ENCODE results near the gene DERL2.

DNA sequence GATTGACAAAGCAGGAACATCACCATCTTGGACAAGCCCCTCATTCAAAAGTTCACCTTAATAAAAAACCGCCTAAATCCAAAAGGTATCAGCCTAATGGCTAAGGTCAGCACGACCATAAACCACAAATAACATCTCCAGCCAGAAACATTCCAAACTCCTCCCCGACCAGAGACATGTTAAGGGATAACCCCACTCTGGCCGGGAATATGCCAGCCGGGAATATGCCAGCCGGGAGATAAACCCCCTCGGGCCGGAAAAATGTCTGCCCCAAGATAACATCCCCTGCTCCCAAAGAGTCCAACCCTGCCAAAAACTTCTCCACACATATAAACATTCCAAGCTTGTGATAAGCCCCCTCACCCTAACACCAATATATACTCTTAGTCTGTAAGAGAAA, 18.6 kb downstream of the DERL2 start:
- TF ChIP-seq, protein P1, sequence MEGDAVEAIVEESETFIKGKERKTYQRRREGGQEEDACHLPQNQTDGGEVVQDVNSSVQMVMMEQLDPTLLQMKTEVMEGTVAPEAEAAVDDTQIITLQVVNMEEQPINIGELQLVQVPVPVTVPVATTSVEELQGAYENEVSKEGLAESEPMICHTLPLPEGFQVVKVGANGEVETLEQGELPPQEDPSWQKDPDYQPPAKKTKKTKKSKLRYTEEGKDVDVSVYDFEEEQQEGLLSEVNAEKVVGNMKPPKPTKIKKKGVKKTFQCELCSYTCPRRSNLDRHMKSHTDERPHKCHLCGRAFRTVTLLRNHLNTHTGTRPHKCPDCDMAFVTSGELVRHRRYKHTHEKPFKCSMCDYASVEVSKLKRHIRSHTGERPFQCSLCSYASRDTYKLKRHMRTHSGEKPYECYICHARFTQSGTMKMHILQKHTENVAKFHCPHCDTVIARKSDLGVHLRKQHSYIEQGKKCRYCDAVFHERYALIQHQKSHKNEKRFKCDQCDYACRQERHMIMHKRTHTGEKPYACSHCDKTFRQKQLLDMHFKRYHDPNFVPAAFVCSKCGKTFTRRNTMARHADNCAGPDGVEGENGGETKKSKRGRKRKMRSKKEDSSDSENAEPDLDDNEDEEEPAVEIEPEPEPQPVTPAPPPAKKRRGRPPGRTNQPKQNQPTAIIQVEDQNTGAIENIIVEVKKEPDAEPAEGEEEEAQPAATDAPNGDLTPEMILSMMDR (IDR thresholded peaks at IDR 0.05; ENCODE audit: poor library complexity): no peak
- TF ChIP-seq EZH2phosphoT487 (IDR thresholded peaks at IDR 0.05; ENCODE audit: low read depth, severe bottlenecking, unreplicated experiment): no peak
